Heart right ventricle (tissue), 16 donors: ENCODE measurements around the gene TPI1. TPM values are rescaled to one million over a fixed set of nuclear protein-coding genes. Genes with fewer than 3 reads are reported as not detected.
A peak's percentile ranks its signal among the peaks of the same experiment; 100 is the strongest.
"Not testable (repeated sequence)": the region's sequence is repeated elsewhere in the genome, so short reads cannot be mapped to it uniquely, and the experiment has no call there.

Experiments
- ATAC-seq, 8 donors: fragments of 200-7000 bp; cut with Tn5 transposase; one replicate each; pipeline ENCODE4 v1.9.1; 2020; ENCODE audit warnings: mild to moderate bottlenecking in 8 of 8, moderate library complexity in 8 of 8, moderate number of reproducible peaks in 1 of 8
- DNase-seq, 2 donors: peaks; one replicate each; pipeline ENCODE4 v3.0.0-alpha.2; 2020
- H3K27ac ChIP-seq, 10 donors: fragments of 200-600 bp; sonication (generic) in 2 of 10; one replicate each; pipeline versions ENCODE4 v1.5.0 to v1.8.0; 2020 to 2022; ENCODE audit warnings: mild to moderate bottlenecking in 3 of 10
- H3K27me3 ChIP-seq, 7 donors: fragments of 200-600 bp; one replicate each; pipeline ENCODE4 v1.8.0; 2021 to 2022; ENCODE audit warnings: mild to moderate bottlenecking in 2 of 7
- H3K36me3 ChIP-seq, 9 donors: fragments of 200-600 bp; sonication (generic) in 1 of 9; one replicate each; pipeline versions ENCODE4 v1.5.0 to v1.8.0; 2020 to 2022; ENCODE audit warnings: mild to moderate bottlenecking in 2 of 9
- H3K4me1 ChIP-seq, 9 donors: fragments of 200-600 bp; sonication (generic) in 1 of 9; one replicate each; pipeline versions ENCODE4 v1.5.0 to v1.8.0; 2020 to 2022; ENCODE audit warnings: mild to moderate bottlenecking in 4 of 9
- H3K4me3 ChIP-seq, 10 donors: fragments of 200-600 bp; sonication (generic) in 2 of 10; one replicate each; pipeline versions ENCODE4 v1.5.0 to v1.8.0; 2020 to 2022; ENCODE audit warnings: mild to moderate bottlenecking in 7 of 10, moderate library complexity in 2 of 10
- H3K9me3 ChIP-seq, 11 donors: fragments of 200-600 bp in 10 of 11; sonication (generic) in 2 of 11; one replicate each; pipeline versions ENCODE4 v1.5.0 to v1.8.0; 2013 to 2022; ENCODE audit warnings: mild to moderate bottlenecking in 2 of 11, control low read depth in 1 of 11, moderate library complexity in 1 of 11
- CTCF ChIP-seq, 9 donors: fragments of 200-600 bp; sonication (generic) in 2 of 9; IDR thresholded peaks; one replicate each; pipeline versions ENCODE4 v1.5.0 to v1.8.0; 2021 to 2022; ENCODE audit warnings: antibody characterized with exemption in 9 of 9, mild to moderate bottlenecking in 5 of 9, moderate library complexity in 1 of 9
- WGBS, 2 donors: extraction: QIAGEN DNeasy Blood & Tissue Kit; methylation state at CpG; one replicate each; pipeline ENCODE4 v1.1.7; 2013; ENCODE audit warnings: inconsistent platforms in 1 of 2; 5-methylcytosine and 5-hydroxymethylcytosine counted together
- intact Hi-C, 10 donors: fragments of 100-400 bp; cut with DNase I; formaldehyde crosslinking; loops; one replicate each; pipeline versions ENCODE4 v1.11.1 to v1.14.2; 2022
- polyA plus RNA-seq, 2 donors: library from polyadenylated mRNA; stranded (reverse); fragments of 200-250 nt; gene quantifications; one replicate each; pipeline ENCODE4 v1.2.3, GENCODE V29; 2013
- total RNA-seq, 10 donors: library from RNA; stranded (reverse); fragmentation: NEBNext Ultra II Directional in 3 of 10; extraction: Animal tissue kit (Norgen Biotek cat#: 25700) in 3 of 10; gene quantifications; one replicate each; pipeline versions ENCODE4 v1.2.1 to v1.2.4, GENCODE V29; 2021 to 2023
- donor health status: Arrhythmogenic right ventricular cardiomyopathy.
- donor health status: ischemic (EF 13 %, LVEDD 7.1; RV severe dilation, severe dysfunction).
- donor health status: healthy with polysubstance abuse.
- donor health status: DM: no; HTN: yes; CAD: no.
- donor health status: DM: no; HTN: no; CAD: no.
- donor health status: ischemic (EF 25% LVEDD 6.9; RV normal size, moderate dysfunction).
- donor health status: ischemic (EF 25% LVEDD 5.7; RV mildly dilated, moderate dysfunction).
- donor health status: healthy.
- donor health status: DM: yes; HTN: yes; CAD: no.
- donor health status: Ischemic cardiomyopathy.
- donor health status: ischemic (EF 35%, LVEDD 5.7; RV mildly dilated, moderate dysfunction).
- donor health status: nonischemic (EF 11% LVEDD 7.7; RV severe dilation, severe dysfunction).
- donor health status: DM: yes; HTN: yes; CAD: no.
- donor health status: PGD.
- donor health status: ischemic (EF 29% LVEDD 5.4; RV normal size, mild dysfunction).
- donor health status: nonischemic (EF 23%, LVEDD 6.1; RV moderate dilation, normal function).

The TPI1 gene
- total and polyA plus RNA-seq, 12 donors = 367 to 1,432 (median 839) TPM

GRCh38 chr12:6871052-6871957, 4.0 kb downstream of the TPI1 start:
- ATAC-seq (no peak), DNase-seq (no peak)
- H3K4me3 ChIP-seq = peak overlapping the region in 6 of 10 donors; percentile 74 to 95 (median 82)
- H3K9me3 ChIP-seq = no peaks in the 10 kb centered on the region
- H3K36me3 ChIP-seq = peaks cover 0 to 41% (median 18%) of the 10 kb centered on the region in 9 donors
- TF ChIP-seq CTCF (IDR thresholded peaks at IDR 0.05) = no peak
- no peaks in the 10 kb centered on the region for H3K27me3 ChIP-seq
- H3K4me1 ChIP-seq = peaks cover 32 to 69% (median 56%) of the 10 kb centered on the region in 9 donors
- WGBS, 2 donors = 76 to 79% methylated on average over 12 of the region's 12 CpGs
- intact Hi-C loops = loop anchor here in 3 of 10 donors (2.0 to 5.0 kb wide), 3 partner anchors 56 to 96 kb away; partner anchors contain the start of gene ATN1 (in 1 of the 3)
- H3K27ac ChIP-seq = peak overlapping the region in 7 of 10 donors; percentile 44 to 91 (median 89)

- intact Hi-C loops = loop anchor here in 3 of 10 donors (2.0 to 5.0 kb wide), 3 partner anchors 18 to 95 kb away; partner anchors contain the start of gene ATN1 (in 1 of the 3)
- WGBS, 2 donors = 1% methylated on average over 39 to 40 of the region's 40 CpGs
- Histone ChIP-seq H3K4me1 (peaks cover 26 to 61% (median 50%) of the 10 kb centered on the region in 9 donors), H3K27ac (peak overlapping the region; percentile 50 to 91 (median 89)), H3K27me3 (no peaks in the 10 kb centered on the region), H3K9me3 (no peaks in the 10 kb centered on the region), H3K36me3 (peaks cover 0 to 51% (median 18%) of the 10 kb centered on the region in 9 donors), H3K4me3 (peak overlapping the region; percentile 66 to 95 (median 80))
- peak; percentile 58 to 88 (median 79) for ATAC-seq
- peak; percentile 95 to 99 (median 98) for TF ChIP-seq CTCF (IDR thresholded peaks at IDR 0.05)
- peak; percentile 83 to 90 for DNase-seq
These were observed 5.0 kb downstream of the TPI1 start for GRCh38 chr12:6872073-6873048.

GRCh38 chr12:6873094-6874014, 6.0 kb downstream of the TPI1 start, which contains the start of gene SPSB2:
TSS of gene SPSB2 (minus strand) at chr12:6873303. CDS start at chr12:6872901, 402 bp downstream.
- Histone ChIP-seq H3K9me3 (no peaks in the 10 kb centered on the region), H3K4me3 (peak within 1 kb of the TSS; percentile 66 to 95 (median 80)), H3K4me1 (peaks cover 24 to 58% (median 45%) of the 10 kb centered on the region in 9 donors), H3K27me3 (no peaks in the 10 kb centered on the region), H3K36me3 (peaks cover 0 to 61% (median 18%) of the 10 kb centered on the region in 9 donors), H3K27ac (peak within 1 kb of the TSS; percentile 50 to 91 (median 89))
- intact Hi-C loops = loop anchor here in 3 of 10 donors (2.0 to 5.0 kb wide), 3 partner anchors 17 to 94 kb away; partner anchors contain the start of gene ATN1 (in 1 of the 3)
- ATAC-seq (peak; percentile 90 to 97 (median 94)), DNase-seq (peak; percentile 97 to 99)
- TF ChIP-seq CTCF (IDR thresholded peaks at IDR 0.05) = peak in 2 of 9 donors; percentile 9 to 21
- 1% methylated on average over 58 to 66 of the region's 66 CpGs for WGBS, 2 donors

GRCh38 chr12:6874015-6874368, 6.7 kb downstream of the TPI1 start:
- H3K9me3 ChIP-seq, H3K27me3 ChIP-seq, ATAC-seq, DNase-seq: not testable (repeated sequence)
- Histone ChIP-seq H3K4me3 (peak overlapping the region in 9 of 10 donors; percentile 66 to 95 (median 80)), H3K4me1 (peaks cover 18 to 52% (median 38%) of the 10 kb centered on the region in 9 donors), H3K27ac (peak overlapping the region in 9 of 10 donors; percentile 50 to 91 (median 89)), H3K36me3 (peaks cover 0 to 59% (median 18%) of the 10 kb centered on the region in 9 donors)
- intact Hi-C loops = loop anchor here in 2 of 10 donors (5.0 kb wide), 2 partner anchors 53 to 93 kb away; partner anchors contain the start of gene ATN1 (in 1 of the 2)
- WGBS, 2 donors = 56 to 71% methylated on average over 9 of the region's 9 CpGs

- H3K27me3 ChIP-seq, H3K4me3 ChIP-seq, H3K4me1 ChIP-seq, DNase-seq, intact Hi-C loops, H3K27ac ChIP-seq, H3K9me3 ChIP-seq, ATAC-seq: not testable (repeated sequence)
- peaks cover 0 to 52% (median 0%) of the 10 kb centered on the region in 9 donors for H3K36me3 ChIP-seq
- WGBS, 2 donors = 91 to 95% methylated on average over 11 of the region's 11 CpGs
These were observed 12.5 kb downstream of the TPI1 start for GRCh38 chr12:6879824-6880223.
